ENCODE results near the gene VAT1.
"Not testable (repeated sequence)": the region's sequence is repeated elsewhere in the genome, so short reads cannot be mapped to it uniquely, and the experiment has no call there.

Gene VAT1

GRCh38 chr17:43021741-43022512 is at the start of gene VAT1:
TSS of gene VAT1 (minus strand) at chr17:43022385. CDS start at chr17:43022322, 63 bp downstream.
- Histone ChIP-seq H3K4me3 (ENCODE audit: low read depth in 1 of 2, low read length in 2 of 2) (peak within 1 kb of the TSS; percentile 62 to 84), H3K9ac (ENCODE audit: low read length) (peak within 1 kb of the TSS; percentile 53), H3K27me3 (ENCODE audit: control insufficient read depth in 1 of 2, insufficient read depth in 2 of 2, low read length in 2 of 2) (no peaks in the 10 kb centered on the region), H3K36me3 (ENCODE audit: insufficient read depth, low read length) (peaks cover 11% of the 10 kb centered on the region), H3K27ac (ENCODE audit: low read depth, low read length) (peak within 1 kb of the TSS; percentile 90), H3K4me1 (ENCODE audit: insufficient read depth, low read length) (peaks cover 26% of the 10 kb centered on the region), H3K9me3 (ENCODE audit: low read length) (no peaks in the 10 kb centered on the region)

GRCh38 chr17:43070872-43071271 is 48.7 kb upstream of the VAT1 start:
- Histone ChIP-seq H3K9me3 (ENCODE audit: low read length) (no peaks in the 10 kb centered on the region), H3K9ac (ENCODE audit: low read length) (no peak overlapping the region), H3K4me1 (ENCODE audit: insufficient read depth, low read length) (no peaks in the 10 kb centered on the region), H3K27me3 (ENCODE audit: control insufficient read depth in 1 of 2, insufficient read depth in 2 of 2, low read length in 2 of 2) (no peaks in the 10 kb centered on the region), H3K27ac (ENCODE audit: low read depth, low read length) (no peak overlapping the region), H3K36me3 (ENCODE audit: insufficient read depth, low read length) (no peaks in the 10 kb centered on the region), H3K4me3 (ENCODE audit: low read depth in 1 of 2, low read length in 2 of 2) (no peak overlapping the region)

GRCh38 chr17:43070257-43070656 is 48.1 kb upstream of the VAT1 start:
- Histone ChIP-seq H3K9me3 (ENCODE audit: low read length) (no peaks in the 10 kb centered on the region), H3K27ac (ENCODE audit: low read depth, low read length) (no peak overlapping the region), H3K27me3 (ENCODE audit: control insufficient read depth in 1 of 2, insufficient read depth in 2 of 2, low read length in 2 of 2) (no peaks in the 10 kb centered on the region), H3K9ac (ENCODE audit: low read length) (no peak overlapping the region), H3K4me3 (ENCODE audit: low read depth in 1 of 2, low read length in 2 of 2) (no peak overlapping the region), H3K4me1 (ENCODE audit: insufficient read depth, low read length) (no peaks in the 10 kb centered on the region), H3K36me3 (ENCODE audit: insufficient read depth, low read length) (no peaks in the 10 kb centered on the region)

GRCh38 chr17:43069368-43069898 is 47.2 kb upstream of the VAT1 start:
- no peaks in the 10 kb centered on the region for H3K4me1 ChIP-seq (ENCODE audit: insufficient read depth, low read length)
- H3K9ac ChIP-seq (ENCODE audit: low read length) = no peak overlapping the region
- no peaks in the 10 kb centered on the region for H3K9me3 ChIP-seq (ENCODE audit: low read length)
- no peak overlapping the region for H3K4me3 ChIP-seq (ENCODE audit: low read depth in 1 of 2, low read length in 2 of 2)
- H3K36me3 ChIP-seq (ENCODE audit: insufficient read depth, low read length) = no peaks in the 10 kb centered on the region
- H3K27ac ChIP-seq (ENCODE audit: low read depth, low read length) = no peak overlapping the region
- H3K27me3 ChIP-seq (ENCODE audit: control insufficient read depth in 1 of 2, insufficient read depth in 2 of 2, low read length in 2 of 2) = no peaks in the 10 kb centered on the region

- Histone ChIP-seq H3K9ac (ENCODE audit: low read length) (no peak overlapping the region), H3K4me1 (ENCODE audit: insufficient read depth, low read length) (no peaks in the 10 kb centered on the region), H3K36me3 (ENCODE audit: insufficient read depth, low read length) (no peaks in the 10 kb centered on the region), H3K4me3 (ENCODE audit: low read depth in 1 of 2, low read length in 2 of 2) (no peak overlapping the region), H3K27ac (ENCODE audit: low read depth, low read length) (no peak overlapping the region), H3K27me3 (ENCODE audit: control insufficient read depth in 1 of 2, insufficient read depth in 2 of 2, low read length in 2 of 2) (no peaks in the 10 kb centered on the region), H3K9me3 (ENCODE audit: low read length) (no peaks in the 10 kb centered on the region)
These were observed 46.6 kb upstream of the VAT1 start for GRCh38 chr17:43068570-43069367.

GRCh38 chr17:43062984-43063638 is 40.9 kb upstream of the VAT1 start:
- Histone ChIP-seq H3K9me3 (ENCODE audit: low read length) (no peaks in the 10 kb centered on the region), H3K4me3 (ENCODE audit: low read depth in 1 of 2, low read length in 2 of 2) (no peak overlapping the region), H3K9ac (ENCODE audit: low read length) (no peak overlapping the region), H3K36me3 (ENCODE audit: insufficient read depth, low read length) (no peaks in the 10 kb centered on the region), H3K4me1 (ENCODE audit: insufficient read depth, low read length) (no peaks in the 10 kb centered on the region), H3K27me3 (ENCODE audit: control insufficient read depth in 1 of 2, insufficient read depth in 2 of 2, low read length in 2 of 2) (no peaks in the 10 kb centered on the region), H3K27ac (ENCODE audit: low read depth, low read length) (no peak overlapping the region)

- peaks cover 6% of the 10 kb centered on the region for H3K36me3 ChIP-seq (ENCODE audit: insufficient read depth, low read length)
- no peaks in the 10 kb centered on the region for H3K4me1 ChIP-seq (ENCODE audit: insufficient read depth, low read length)
- H3K4me3 ChIP-seq (ENCODE audit: low read depth in 1 of 2, low read length in 2 of 2) = no peak overlapping the region
- H3K27me3 ChIP-seq (ENCODE audit: control insufficient read depth in 1 of 2, insufficient read depth in 2 of 2, low read length in 2 of 2) = no peaks in the 10 kb centered on the region
- H3K27ac ChIP-seq (ENCODE audit: low read depth, low read length) = no peak overlapping the region
- no peaks in the 10 kb centered on the region for H3K9me3 ChIP-seq (ENCODE audit: low read length)
- no peak overlapping the region for H3K9ac ChIP-seq (ENCODE audit: low read length)
These were observed 33.9 kb upstream of the VAT1 start for GRCh38 chr17:43056051-43056450.

GRCh38 chr17:43053008-43053407 is 30.8 kb upstream of the VAT1 start:
- not testable (repeated sequence) for H3K4me3 ChIP-seq (ENCODE audit: low read depth in 1 of 2, low read length in 2 of 2); H3K27ac ChIP-seq (ENCODE audit: low read depth, low read length); H3K27me3 ChIP-seq (ENCODE audit: control insufficient read depth in 1 of 2, insufficient read depth in 2 of 2, low read length in 2 of 2); H3K4me1 ChIP-seq (ENCODE audit: insufficient read depth, low read length); H3K9me3 ChIP-seq (ENCODE audit: low read length); H3K36me3 ChIP-seq (ENCODE audit: insufficient read depth, low read length); H3K9ac ChIP-seq (ENCODE audit: low read length)

GRCh38 chr17:43051969-43052368 is 29.8 kb upstream of the VAT1 start:
- Histone ChIP-seq H3K4me3 (ENCODE audit: low read depth in 1 of 2, low read length in 2 of 2) (no peak overlapping the region), H3K9me3 (ENCODE audit: low read length) (no peaks in the 10 kb centered on the region), H3K27ac (ENCODE audit: low read depth, low read length) (no peak overlapping the region), H3K36me3 (ENCODE audit: insufficient read depth, low read length) (peaks cover 6% of the 10 kb centered on the region), H3K27me3 (ENCODE audit: control insufficient read depth in 1 of 2, insufficient read depth in 2 of 2, low read length in 2 of 2) (no peaks in the 10 kb centered on the region), H3K4me1 (ENCODE audit: insufficient read depth, low read length) (no peaks in the 10 kb centered on the region), H3K9ac (ENCODE audit: low read length) (no peak overlapping the region)

GRCh38 chr17:43044024-43044423 is 21.8 kb upstream of the VAT1 start:
- no peak overlapping the region for H3K9ac ChIP-seq (ENCODE audit: low read length)
- no peaks in the 10 kb centered on the region for H3K4me1 ChIP-seq (ENCODE audit: insufficient read depth, low read length)
- H3K36me3 ChIP-seq (ENCODE audit: insufficient read depth, low read length) = peaks cover 7% of the 10 kb centered on the region
- H3K4me3 ChIP-seq (ENCODE audit: low read depth in 1 of 2, low read length in 2 of 2) = no peak overlapping the region
- no peaks in the 10 kb centered on the region for H3K27me3 ChIP-seq (ENCODE audit: control insufficient read depth in 1 of 2, insufficient read depth in 2 of 2, low read length in 2 of 2)
- H3K9me3 ChIP-seq (ENCODE audit: low read length) = no peaks in the 10 kb centered on the region
- no peak overlapping the region for H3K27ac ChIP-seq (ENCODE audit: low read depth, low read length)

GRCh38 chr17:43043307-43043706 is 21.1 kb upstream of the VAT1 start:
- H3K36me3 ChIP-seq (ENCODE audit: insufficient read depth, low read length) = peaks cover 7% of the 10 kb centered on the region
- H3K27ac ChIP-seq (ENCODE audit: low read depth, low read length) = no peak overlapping the region
- H3K9me3 ChIP-seq (ENCODE audit: low read length) = no peaks in the 10 kb centered on the region
- H3K27me3 ChIP-seq (ENCODE audit: control insufficient read depth in 1 of 2, insufficient read depth in 2 of 2, low read length in 2 of 2) = no peaks in the 10 kb centered on the region
- no peak overlapping the region for H3K9ac ChIP-seq (ENCODE audit: low read length)
- H3K4me3 ChIP-seq (ENCODE audit: low read depth in 1 of 2, low read length in 2 of 2) = no peak overlapping the region
- H3K4me1 ChIP-seq (ENCODE audit: insufficient read depth, low read length) = no peaks in the 10 kb centered on the region
